A204.1 (cell line): Measurements from ENCODE around the gene MED13.
"Not testable (repeated sequence)": the region's sequence is repeated elsewhere in the genome, so short reads cannot be mapped to it uniquely, and the experiment has no call there.

ENCODE experiments used
- FAIRE-seq: peaks from 2 replicates; lab custom pipeline; 2012; peaks lifted over from hg19 to GRCh38; lab: Jason Lieb, UNC

The MED13 gene

DNA sequence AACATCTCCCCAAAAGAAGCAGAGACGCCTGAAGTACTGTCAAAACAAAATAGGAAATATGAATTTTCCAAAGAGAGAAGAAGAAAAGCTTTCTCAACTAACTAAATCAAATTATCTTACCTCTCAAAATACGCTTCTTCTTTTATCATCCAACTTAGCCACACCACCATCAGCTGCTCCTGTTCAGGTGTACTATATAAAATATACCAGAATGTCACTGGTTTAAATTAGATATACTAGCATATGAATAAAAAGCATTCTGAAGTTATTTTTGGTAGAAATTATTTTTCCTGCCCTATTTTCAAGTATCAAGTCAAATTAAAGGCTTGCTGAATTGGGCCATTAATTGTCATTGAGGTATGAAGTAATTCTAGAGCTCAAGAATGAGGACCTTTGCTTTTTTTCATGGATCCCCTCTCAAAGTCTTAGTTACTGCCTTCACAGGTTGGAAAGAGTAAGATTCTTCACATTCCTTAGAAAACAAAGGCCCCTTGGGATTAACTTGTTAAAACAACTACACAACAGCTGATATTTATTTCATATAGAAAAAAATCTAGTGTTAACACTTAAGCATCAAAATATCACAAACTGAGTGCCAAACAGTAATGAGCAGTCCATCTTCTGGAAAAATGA is 167.4 kb downstream of the MED13 start:
- FAIRE-seq, result no peak

DNA sequence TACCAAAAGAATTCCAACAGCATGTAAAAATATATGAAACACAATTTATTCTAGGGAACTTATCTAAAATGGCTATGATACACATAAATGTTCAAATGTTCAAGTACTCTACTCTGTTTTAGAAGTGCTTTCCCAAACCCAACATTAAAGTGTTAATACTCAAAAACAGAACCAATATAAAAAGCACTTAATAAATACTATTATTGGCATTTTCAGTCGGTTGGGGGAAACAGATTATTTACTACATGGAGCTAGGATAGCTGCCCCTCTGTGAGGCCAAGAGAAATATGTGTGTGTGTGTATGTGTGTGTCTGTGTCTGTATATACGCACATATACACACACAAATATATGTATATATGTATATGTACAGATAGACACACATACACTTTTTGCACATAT is 169.7 kb downstream of the MED13 start:
- no peak for FAIRE-seq

DNA sequence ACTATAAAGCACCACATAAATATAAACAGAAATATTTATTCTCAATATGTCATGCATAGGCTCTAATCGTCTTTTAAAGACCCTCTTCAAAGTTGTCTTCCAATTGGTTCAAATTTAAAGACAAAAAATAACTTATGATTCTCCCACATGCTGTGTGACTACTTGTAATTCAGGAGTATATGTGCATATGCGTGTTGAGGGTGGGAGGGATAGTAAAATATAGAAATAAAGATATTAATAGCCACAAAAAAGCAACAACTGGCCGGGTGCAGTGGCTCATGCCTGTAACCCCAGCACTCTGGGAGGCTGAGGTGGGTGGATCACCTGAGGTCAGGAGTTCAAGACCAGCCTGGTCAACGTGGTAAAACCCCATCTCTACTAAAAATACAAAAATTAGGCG is 170.8 kb downstream of the MED13 start:
- not testable (repeated sequence) for FAIRE-seq
